SJSA1 (cell line): ENCODE measurements around the gene SPN. TPM values are rescaled to one million over a fixed set of nuclear protein-coding genes. Genes with fewer than 3 reads are reported as not detected.
"Not testable (repeated sequence)": the region's sequence is repeated elsewhere in the genome, so short reads cannot be mapped to it uniquely, and the experiment has no call there.

Experiments used
- DNase-seq, 2 experiments: peaks; one replicate each; pipeline ENCODE4 v3.0.0-alpha.2; 2015 to 2020; ENCODE audit warnings: low spot score in 2 of 2, low read depth in 1 of 2
- H3K27ac ChIP-seq: fragments of 250-450 bp; sonication (Bioruptor Pico); 2 replicates; pipeline ENCODE4 v1.5.1; 2020; ENCODE audit warnings: mild to moderate bottlenecking, moderate library complexity
- H3K27me3 ChIP-seq: fragments of 250-450 bp; sonication (Bioruptor Pico); replicated peaks from 2 replicates; pipeline ENCODE4 v1.5.1; 2020; ENCODE audit warnings: mild to moderate bottlenecking, moderate library complexity
- H3K36me3 ChIP-seq: fragments of 250-450 bp; sonication (Bioruptor Pico); 2 replicates; pipeline ENCODE4 v1.5.1; 2020; ENCODE audit warnings: mild to moderate bottlenecking
- H3K4me1 ChIP-seq: fragments of 250-450 bp; sonication (Bioruptor Pico); replicated peaks from 2 replicates; pipeline ENCODE4 v1.6.1; 2021; ENCODE audit warnings: mild to moderate bottlenecking
- H3K4me3 ChIP-seq: fragments of 250-450 bp; sonication (Bioruptor Pico); 2 replicates; pipeline ENCODE4 v1.5.1; 2020; ENCODE audit warnings: mild to moderate bottlenecking
- H3K9me3 ChIP-seq: fragments of 250-450 bp; sonication (Bioruptor Pico); replicated peaks from 2 replicates; pipeline ENCODE4 v1.5.1; 2020; ENCODE audit warnings: mild to moderate bottlenecking
- total RNA-seq: library from RNA; depleted of rRNA; stranded (reverse); fragments of >200 nt; shearing (Covaris generic); gene quantifications from 2 replicates; pipeline ENCODE4 v1.2.3, GENCODE V29; 2014

The SPN gene
- total RNA-seq, 1 experiment from 2014 or later, result not detected

- no peaks in the 10 kb centered on the region for H3K36me3 ChIP-seq
- H3K27ac ChIP-seq, result no peak overlapping the region
- no peaks in the 10 kb centered on the region for H3K27me3 ChIP-seq
- no peak for DNase-seq
- 0 out of 2 replicates have a peak, but pooled peaks cover 3% of the 10 kb centered on the region for H3K4me1 ChIP-seq
- no peaks in the 10 kb centered on the region for H3K9me3 ChIP-seq
- H3K4me3 ChIP-seq, result no peak overlapping the region
Measured at GRCh38 chr16:29696881-29697331, 33.9 kb downstream of the SPN start.

DNA sequence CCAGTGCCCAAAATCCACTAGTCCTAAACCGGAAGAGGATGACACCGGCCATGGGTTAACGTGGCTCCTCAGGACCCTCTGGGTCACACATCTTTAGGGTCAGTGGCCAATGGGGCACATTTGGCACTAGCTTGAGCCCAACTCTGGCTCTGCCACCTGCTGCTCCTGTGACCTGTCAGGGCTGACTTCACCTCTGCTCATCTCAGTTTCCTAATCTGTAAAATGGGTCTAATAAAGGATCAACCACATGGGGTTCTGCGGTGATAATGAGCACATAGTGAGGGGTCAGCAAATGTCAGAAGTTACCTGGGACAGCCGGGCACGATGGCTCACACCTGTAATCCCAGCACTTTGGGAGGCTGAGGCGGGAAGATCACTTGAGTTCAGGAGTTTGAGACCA is 34.3 kb downstream of the SPN start:
- no peak for DNase-seq
- H3K4me3 ChIP-seq, result no peak overlapping the region
- no peaks in the 10 kb centered on the region for H3K9me3 ChIP-seq
- H3K36me3 ChIP-seq, result no peaks in the 10 kb centered on the region
- 0 out of 2 replicates have a peak, but pooled peaks cover 3% of the 10 kb centered on the region for H3K4me1 ChIP-seq
- H3K27me3 ChIP-seq, result no peaks in the 10 kb centered on the region
- no peak overlapping the region for H3K27ac ChIP-seq

GRCh38 chr16:29698042-29698441 is 35.0 kb downstream of the SPN start:
- Histone ChIP-seq H3K27ac (no peak overlapping the region), H3K4me3 (no peak overlapping the region), H3K27me3 (no peaks in the 10 kb centered on the region), H3K9me3 (no peaks in the 10 kb centered on the region), H3K4me1 (0 out of 2 replicates have a peak, but pooled peaks cover 3% of the 10 kb centered on the region), H3K36me3 (no peaks in the 10 kb centered on the region)
- DNase-seq, result no peak

DNA sequence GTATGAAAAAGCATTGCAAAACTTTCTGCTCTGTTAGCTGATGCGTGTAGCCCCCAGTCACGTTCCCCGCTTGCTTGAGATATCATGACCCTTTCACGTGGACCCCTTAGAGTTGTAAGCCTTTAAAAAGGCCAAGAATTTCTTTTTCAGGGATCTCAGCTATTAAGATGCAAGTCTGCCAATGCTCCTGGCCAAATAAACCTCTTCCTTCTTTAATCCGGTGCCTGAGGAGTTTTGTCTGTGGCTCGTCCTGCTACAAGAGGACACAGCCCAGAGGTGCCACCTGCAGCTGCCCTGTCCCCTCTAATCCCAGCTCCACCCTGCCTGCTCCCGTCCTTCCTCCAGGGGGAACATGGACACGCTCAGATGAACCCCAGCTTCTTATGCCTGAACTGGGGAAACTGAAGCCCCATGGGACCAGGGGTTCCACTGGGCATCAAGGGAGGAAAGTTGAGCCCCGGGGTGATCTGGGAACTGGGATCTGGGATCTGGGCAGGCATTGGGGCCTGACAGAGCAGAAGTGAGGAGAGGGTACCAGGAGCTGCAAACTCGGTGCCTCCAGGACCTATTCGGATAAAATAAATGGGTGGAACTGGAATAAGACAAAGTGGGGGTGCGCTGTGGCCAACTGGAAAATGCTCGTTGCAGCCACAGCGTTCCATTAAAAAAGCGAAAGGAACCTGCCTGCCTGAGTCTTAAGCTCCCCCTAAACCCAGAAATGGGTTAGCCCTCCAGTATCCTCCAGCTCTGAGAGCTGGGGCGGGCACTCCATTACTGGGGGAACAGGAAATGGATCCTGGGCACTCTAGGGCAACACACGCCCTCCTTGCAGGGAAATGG is 35.7 kb downstream of the SPN start:
- H3K36me3 ChIP-seq, result no peaks in the 10 kb centered on the region
- H3K27me3 ChIP-seq, result no peaks in the 10 kb centered on the region
- H3K27ac ChIP-seq, result no peak overlapping the region
- 0 out of 2 replicates have a peak, but pooled peaks cover 3% of the 10 kb centered on the region for H3K4me1 ChIP-seq
- DNase-seq, result no peak
- H3K4me3 ChIP-seq, result no peak overlapping the region
- no peaks in the 10 kb centered on the region for H3K9me3 ChIP-seq

- DNase-seq, result no peak
- H3K27ac ChIP-seq, result no peak overlapping the region
- H3K36me3 ChIP-seq, result no peaks in the 10 kb centered on the region
- no peak overlapping the region for H3K4me3 ChIP-seq
- 0 out of 2 replicates have a peak, but pooled peaks cover 3% of the 10 kb centered on the region for H3K4me1 ChIP-seq
- H3K9me3 ChIP-seq, result no peaks in the 10 kb centered on the region
- no peaks in the 10 kb centered on the region for H3K27me3 ChIP-seq
Measured at GRCh38 chr16:29699324-29700219, 36.5 kb downstream of the SPN start.

GRCh38 chr16:29700253-29700987 is 37.4 kb downstream of the SPN start:
- DNase-seq, result peak; percentile 60 to 75
- H3K27me3 ChIP-seq, result no peaks in the 10 kb centered on the region
- H3K4me3 ChIP-seq, result no peak overlapping the region
- no peak overlapping the region for H3K27ac ChIP-seq
- no peaks in the 10 kb centered on the region for H3K36me3 ChIP-seq
- H3K4me1 ChIP-seq, result 0 out of 2 replicates have a peak, but pooled peaks cover 3% of the 10 kb centered on the region
- no peaks in the 10 kb centered on the region for H3K9me3 ChIP-seq

- Histone ChIP-seq H3K4me1 (0 out of 2 replicates have a peak, but pooled peaks cover 3% of the 10 kb centered on the region), H3K27ac (no peak overlapping the region), H3K4me3 (no peak overlapping the region), H3K9me3 (no peaks in the 10 kb centered on the region), H3K27me3 (no peaks in the 10 kb centered on the region), H3K36me3 (no peaks in the 10 kb centered on the region)
- DNase-seq, result no peak
Measured at GRCh38 chr16:29701214-29701555, 38.1 kb downstream of the SPN start.

DNA sequence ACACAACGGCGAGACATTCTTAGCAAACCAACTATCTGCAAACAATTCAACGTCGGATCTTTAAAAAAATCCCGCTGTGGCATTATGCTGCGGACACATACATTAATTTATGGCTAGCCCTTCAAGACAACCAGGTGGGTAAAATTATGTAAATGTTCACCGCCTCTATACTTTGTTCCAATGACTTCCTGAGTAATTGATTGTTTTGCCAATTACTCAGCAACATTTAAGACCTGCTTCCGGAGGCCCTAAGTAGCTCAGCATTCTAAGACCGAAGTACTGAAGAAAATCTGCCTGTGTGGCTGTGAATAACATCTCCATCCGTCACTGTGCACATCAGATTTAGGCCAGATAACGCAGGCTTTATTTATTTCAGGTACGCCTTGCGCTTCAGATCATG is 39.2 kb downstream of the SPN start:
- H3K9me3 ChIP-seq, result no peaks in the 10 kb centered on the region
- no peaks in the 10 kb centered on the region for H3K27me3 ChIP-seq
- no peak for DNase-seq
- H3K36me3 ChIP-seq, result no peaks in the 10 kb centered on the region
- 0 out of 2 replicates have a peak, but pooled peaks cover 3% of the 10 kb centered on the region for H3K4me1 ChIP-seq
- no peak overlapping the region for H3K4me3 ChIP-seq
- H3K27ac ChIP-seq, result no peak overlapping the region

DNA sequence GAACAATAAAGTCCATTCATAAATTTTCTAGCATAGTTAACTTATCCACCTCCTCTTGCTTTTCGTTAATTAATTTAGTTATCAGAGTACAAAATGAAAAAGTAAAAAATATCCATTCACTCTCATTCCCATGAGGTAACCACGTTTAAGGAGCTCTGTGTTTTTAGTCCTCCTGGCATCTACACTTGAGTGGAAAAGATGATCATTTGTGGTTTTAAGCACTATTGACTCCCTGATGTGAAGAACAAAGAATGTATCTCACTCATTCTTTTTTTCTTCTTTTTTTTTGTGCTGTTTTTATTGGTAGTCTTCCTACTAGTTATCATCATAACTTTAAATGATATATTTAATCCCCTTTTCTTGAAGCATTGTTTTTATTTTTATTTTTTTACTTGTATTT is 42.0 kb downstream of the SPN start:
- no peak overlapping the region for H3K27ac ChIP-seq
- H3K4me3 ChIP-seq, result no peak overlapping the region
- no peaks in the 10 kb centered on the region for H3K9me3 ChIP-seq
- no peaks in the 10 kb centered on the region for H3K36me3 ChIP-seq
- no peak for DNase-seq
- no peaks in the 10 kb centered on the region for H3K27me3 ChIP-seq
- H3K4me1 ChIP-seq, result peaks cover 4% of the 10 kb centered on the region; the same call in 1 of the 2 replicates

DNA sequence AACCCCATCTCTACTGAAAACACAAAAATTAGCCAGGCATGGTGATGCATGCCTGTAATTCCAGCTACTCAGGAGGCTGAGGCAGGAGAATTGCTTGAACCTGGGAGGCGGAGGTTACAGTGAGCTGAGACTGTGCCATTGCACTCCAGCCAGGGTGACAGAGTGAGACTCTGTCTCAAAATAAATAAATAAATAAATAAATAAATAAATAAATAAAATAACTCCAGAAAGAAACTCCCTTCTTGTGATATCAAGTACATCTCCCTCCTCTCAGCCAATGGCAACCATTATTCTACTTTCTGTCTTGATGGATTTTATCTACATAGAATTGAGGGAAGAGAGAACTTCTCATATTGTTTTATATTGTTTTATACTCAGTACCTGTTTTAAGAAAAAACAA is 44.1 kb downstream of the SPN start:
- H3K4me3 ChIP-seq, DNase-seq, H3K36me3 ChIP-seq, H3K9me3 ChIP-seq, H3K4me1 ChIP-seq, H3K27ac ChIP-seq, H3K27me3 ChIP-seq: not testable (repeated sequence)

GRCh38 chr16:29708917-29709600 is 46.0 kb downstream of the SPN start:
- no peak for DNase-seq
- Histone ChIP-seq H3K4me3 (no peak overlapping the region), H3K27ac (no peak overlapping the region), H3K36me3 (no peaks in the 10 kb centered on the region), H3K9me3 (no peaks in the 10 kb centered on the region), H3K27me3 (no peaks in the 10 kb centered on the region), H3K4me1 (peaks cover 10% of the 10 kb centered on the region)

DNA sequence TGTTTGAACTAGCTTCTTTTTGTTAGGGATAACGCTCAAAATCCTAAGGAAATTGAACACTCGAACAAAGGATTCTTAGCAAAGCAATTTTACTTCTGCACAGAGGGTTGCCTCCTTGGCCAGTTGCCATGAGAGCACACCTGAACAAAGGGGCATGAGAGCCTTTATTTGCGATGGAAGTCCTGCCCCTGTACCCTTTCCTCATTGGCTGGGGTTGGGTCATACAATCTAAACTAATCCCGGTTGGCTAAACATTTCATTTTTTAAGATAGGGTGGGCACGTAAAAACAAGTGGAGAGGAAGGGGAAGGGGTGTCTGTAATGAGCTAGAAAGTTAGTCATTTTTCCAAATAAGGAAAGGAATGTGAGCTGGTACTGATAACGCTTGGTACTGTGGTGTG is 46.6 kb downstream of the SPN start:
- H3K4me1 ChIP-seq, H3K27me3 ChIP-seq, H3K36me3 ChIP-seq, H3K4me3 ChIP-seq, DNase-seq, H3K27ac ChIP-seq, H3K9me3 ChIP-seq: not testable (repeated sequence)
